SK-N-SH (cell line): ENCODE measurements around the gene ZNF236. TPM values are rescaled to one million over a fixed set of nuclear protein-coding genes. Genes with fewer than 3 reads are reported as not detected.

Experiments
- CTCF ChIA-PET: fragments of 300-600, 350-600 bp; formaldehyde crosslinking; extraction: SDS; loops from one replicate; lab custom pipeline; 2021; lab: Yijun Ruan, JAX
- POLR2A ChIA-PET: fragments of 350-600 bp; sonication (Branson Sonifier 250); formaldehyde crosslinking; extraction: SDS; loops from one replicate; lab custom pipeline; 2020; ENCODE audit warnings: antibody characterized with exemption, inconsistent platforms; lab: Yijun Ruan, JAX
- DNase-seq: peaks from one replicate; pipeline ENCODE4 v3.0.0; 2012
- H2AFZ ChIP-seq: fragments of 200-600 bp; sonication (generic); 2 replicates; pipeline ENCODE4 v1.8.1; 2016; ENCODE audit warnings: antibody characterized with exemption, mild to moderate bottlenecking, low read depth
- H3F3A ChIP-seq: fragments of 200-600 bp; sonication (generic); replicated peaks from 2 replicates; pipeline ENCODE3; 2016; ENCODE audit warnings: antibody characterized with exemption, mild to moderate bottlenecking; ENCODE audit not compliant: insufficient read depth
- H3K27ac ChIP-seq, 2 experiments: fragments of 200-500 bp in 1 of 2; fragments of 200-600 bp in 1 of 2; sonication (Bioruptor generic) in 1 of 2; sonication (generic), shearing (Covaris generic) in 1 of 2; 2 replicates each; pipeline versions ENCODE4 v1.5.1 to v1.6.1; 2014 to 2016; ENCODE audit warnings: low read depth in 2 of 2, inconsistent platforms in 1 of 2, low read length in 1 of 2, mild to moderate bottlenecking in 1 of 2, mixed read lengths in 1 of 2
- H3K27me3 ChIP-seq: fragments of 200-600 bp; sonication (generic), shearing (Covaris generic); 2 replicates; pipeline ENCODE4 v1.6.1; 2016; ENCODE audit warnings: mixed run types; ENCODE audit not compliant: insufficient read depth
- H3K36me3 ChIP-seq, 2 experiments: fragments of 200-500 bp in 1 of 2; fragments of 200-600 bp in 1 of 2; sonication (Bioruptor generic) in 1 of 2; sonication (generic) in 1 of 2; replicated peaks in 1 of 2; 2 replicates each; pipeline versions ENCODE3 to v1.5.1; 2014 to 2016; ENCODE audit warnings: low read length in 1 of 2, mild to moderate bottlenecking in 1 of 2; ENCODE audit not compliant: insufficient read depth in 2 of 2, control insufficient read depth in 1 of 2
- H3K4me1 ChIP-seq, 2 experiments: fragments of 200-500 bp in 1 of 2; fragments of 200-600 bp in 1 of 2; sonication (Bioruptor generic) in 1 of 2; sonication (generic), shearing (Covaris generic) in 1 of 2; 2 replicates each; pipeline versions ENCODE4 v1.5.1 to v1.6.1; 2014 to 2016; ENCODE audit warnings: low read depth in 1 of 2, low read length in 1 of 2, mixed run types in 1 of 2; ENCODE audit not compliant: insufficient read depth in 2 of 2, control insufficient read depth in 1 of 2
- H3K4me2 ChIP-seq: fragments of 200-600 bp; sonication (generic), shearing (Covaris generic); 2 replicates; pipeline ENCODE4 v1.6.1; 2017; ENCODE audit warnings: mixed run types
- H3K4me3 ChIP-seq, 2 experiments: fragments of 200-500 bp in 1 of 2; fragments of 200-600 bp in 1 of 2; sonication (Bioruptor generic) in 1 of 2; sonication (generic), shearing (Covaris generic) in 1 of 2; 2 replicates each; pipeline versions ENCODE4 v1.5.1 to v1.8.1; 2014 to 2016; ENCODE audit warnings: low read depth in 2 of 2, inconsistent platforms in 1 of 2, low read length in 1 of 2, mild to moderate bottlenecking in 1 of 2, mixed read lengths in 1 of 2, moderate library complexity in 1 of 2
- H3K79me2 ChIP-seq: fragments of 200-600 bp; sonication (generic); 2 replicates; pipeline ENCODE4 v1.8.1; 2017; ENCODE audit warnings: mild to moderate bottlenecking; ENCODE audit not compliant: insufficient read depth
- H3K9ac ChIP-seq: fragments of 200-600 bp; sonication (generic); 2 replicates; pipeline ENCODE4 v1.6.1; 2017; ENCODE audit warnings: mixed run types
- H3K9me2 ChIP-seq: fragments of 200-600 bp; sonication (generic); 2 replicates; pipeline ENCODE4 v1.6.1; 2017; ENCODE audit warnings: mixed run types
- H3K9me3 ChIP-seq: fragments of 200-600 bp; sonication (generic); 2 replicates; pipeline ENCODE4 v1.6.1; 2017; ENCODE audit warnings: mixed run types, mild to moderate bottlenecking, moderate library complexity
- H4K20me1 ChIP-seq: fragments of 200-600 bp; sonication (generic); 2 replicates; pipeline ENCODE4 v1.6.1; 2017; ENCODE audit warnings: mild to moderate bottlenecking, mixed run types; ENCODE audit not compliant: insufficient read depth
- CTCF ChIP-seq: fragments of 200-600 bp; sonication (generic); IDR thresholded peaks from 2 replicates; pipeline ENCODE4 v1.6.1; 2017; ENCODE audit warnings: antibody characterized with exemption, mild to moderate bottlenecking, moderate library complexity
- ELF1 ChIP-seq: IDR thresholded peaks from 2 replicates; pipeline ENCODE4 v1.4.0; 2012
- EZH2phosphoT487 ChIP-seq: fragments of 200-600 bp; sonication (generic); IDR thresholded peaks from 2 replicates; pipeline ENCODE4 v1.6.1; 2017; ENCODE audit warnings: low read depth, mixed run types, mild to moderate bottlenecking, antibody characterized with exemption, moderate library complexity, borderline replicate concordance
- FOXM1 ChIP-seq: IDR thresholded peaks from 2 replicates; pipeline ENCODE4 v1.4.0; 2012; ENCODE audit warnings: low read depth, mild to moderate bottlenecking
- GABPA ChIP-seq: IDR thresholded peaks from 2 replicates; pipeline ENCODE4 v1.4.0; 2012; ENCODE audit warnings: low read depth, mild to moderate bottlenecking
- IRF3 ChIP-seq: fragments of 150-350 bp; IDR thresholded peaks from 2 replicates; pipeline ENCODE4 v1.6.1; 2016; ENCODE audit warnings: mild to moderate bottlenecking, low read depth, low read length
- JUND ChIP-seq: IDR thresholded peaks from 2 replicates; pipeline ENCODE4 v1.4.0; 2012
- MEF2A ChIP-seq: IDR thresholded peaks from 2 replicates; pipeline ENCODE4 v1.4.0; 2012; ENCODE audit warnings: low read depth, borderline replicate concordance
- PBX3 ChIP-seq: IDR thresholded peaks from 2 replicates; pipeline ENCODE4; 2012
- POLR2AphosphoS5 ChIP-seq: IDR thresholded peaks from 2 replicates; pipeline ENCODE4 v1.6.1; 2012; ENCODE audit warnings: low read depth, low read length
- REST ChIP-seq: IDR thresholded peaks from 2 replicates; pipeline ENCODE4 v1.6.1; 2012; ENCODE audit warnings: mild to moderate bottlenecking, low read depth, low read length, moderate library complexity
- SMC3 ChIP-seq: IDR thresholded peaks from 2 replicates; pipeline ENCODE4 v1.6.1; 2012; ENCODE audit warnings: low read depth, low read length, improper control_type of control experiment
- TAF1 ChIP-seq: IDR thresholded peaks from 2 replicates; pipeline ENCODE4 v1.6.1; 2012; ENCODE audit warnings: low read depth, mild to moderate bottlenecking, low read length, moderate library complexity, borderline replicate concordance
- TEAD4 ChIP-seq: IDR thresholded peaks from 2 replicates; pipeline ENCODE4 v1.4.0; 2012; ENCODE audit warnings: mild to moderate bottlenecking, borderline replicate concordance; ENCODE audit not compliant: insufficient read depth
- USF2 ChIP-seq: fragments of 150-350 bp; IDR thresholded peaks from 2 replicates; pipeline ENCODE4 v1.6.1; 2017; ENCODE audit warnings: antibody characterized with exemption, low read length, low read depth, borderline replicate concordance
- WGBS: methylation state at CpG from one replicate; pipeline ENCODE4 v1.1.6; 2017; ENCODE audit warnings: low lambda C conversion rate; 5-methylcytosine and 5-hydroxymethylcytosine counted together
- polyA plus RNA-seq, 3 experiments: library from polyadenylated mRNA; depleted of rRNA; stranded (reverse); fragments of >200 nt; gene quantifications; 2 replicates each; pipeline ENCODE4 v1.2.3, GENCODE V29; 2012

The ZNF236 gene
- polyA plus RNA-seq, 1 of the 3 experiments (the other 2 are of a cell fraction), result 4.2 TPM

GRCh38 chr18:76923485-76924085 lies 101.2 kb downstream of the ZNF236 start (continued):
- TF ChIP-seq POLR2AphosphoS5 (no peak), SMC3 (peak; percentile 10; the same call in 1 of the 2 replicates), TAF1 (no peak), CTCF (peak; percentile 64), JUND (no peak), EZH2phosphoT487 (no peak), GABPA (no peak)

- Histone ChIP-seq H2AFZ (no peak overlapping the region), H3K79me2 (no peaks in the 10 kb centered on the region), H3K9me2 (no peaks in the 10 kb centered on the region), H3K9me3 (no peaks in the 10 kb centered on the region), H3K4me3 (no peak overlapping the region), H3K4me1 (no peaks in the 10 kb centered on the region), H3K4me2 (no peak overlapping the region), H3K36me3 (peaks cover 33 to 74% of the 10 kb centered on the region in 2 experiments), H3F3A (no peaks in the 10 kb centered on the region), H3K27me3 (no peaks in the 10 kb centered on the region), H3K9ac (no peak overlapping the region), H3K27ac (no peak overlapping the region), H4K20me1 (no peaks in the 10 kb centered on the region)
- DNase-seq, result no peak
- TF ChIP-seq USF2 (no peak), FOXM1 (no peak), GABPA (no peak), TEAD4 (no peak), MEF2A (no peak), POLR2AphosphoS5 (no peak)
- ChIA-PET POLR2A (no interaction called here), CTCF (interaction anchor here (1.3 to 12.6 kb wide), 3 partner anchors 9 to 120 kb away, joined by 5 to 191 read pairs (median 64); no protein-coding TSS in a partner anchor)
- 98% methylated on average over 8 of the region's 8 CpGs for WGBS
These were observed 103.1 kb downstream of the ZNF236 start for GRCh38 chr18:76925501-76925900.

GRCh38 chr18:76927223-76927725 lies 104.9 kb downstream of the ZNF236 start:
- no peak for DNase-seq
- Histone ChIP-seq H3K79me2 (no peaks in the 10 kb centered on the region), H3F3A (no peaks in the 10 kb centered on the region), H3K4me2 (no peak overlapping the region), H3K36me3 (peaks cover 36 to 74% of the 10 kb centered on the region in 2 experiments), H3K4me1 (no peaks in the 10 kb centered on the region), H3K9me3 (no peaks in the 10 kb centered on the region), H4K20me1 (no peaks in the 10 kb centered on the region), H3K4me3 (no peak overlapping the region), H3K9me2 (no peaks in the 10 kb centered on the region), H2AFZ (no peak overlapping the region), H3K27ac (no peak overlapping the region), H3K9ac (no peak overlapping the region), H3K27me3 (no peaks in the 10 kb centered on the region)
- ChIA-PET CTCF (interaction anchor here (1.0 kb wide), 1 partner anchor 56 kb away, joined by 4 read pairs; no protein-coding TSS in a partner anchor), POLR2A (no interaction called here)
- 100% methylated on average over 6 of the region's 6 CpGs for WGBS
- TF ChIP-seq REST, result no peak
- no peak for TF ChIP-seq IRF3
- no peak for TF ChIP-seq ELF1
- no peak for TF ChIP-seq PBX3
